Activated T-cell treated with anti-CD3 and anti-CD28 coated beads, Interleukin-2, amount 50 U/mL, for 72 hours (primary cell): ENCODE data around the gene C11orf97. TPM values are rescaled to one million over a fixed set of nuclear protein-coding genes. Genes with fewer than 3 reads are reported as not detected.
"Not testable (repeated sequence)": the region's sequence is repeated elsewhere in the genome, so short reads cannot be mapped to it uniquely, and the experiment has no call there.

Experiments used
- ATAC-seq, 2 donors: fragments of 150-1000 bp; cut with Tn5 transposase; replicated peaks in 1 of 2; 2 replicates each; pipeline ENCODE4 v1.10.0; 2021; ENCODE audit warnings: moderate library complexity in 2 of 2, mild to moderate bottlenecking in 1 of 2
- DNase-seq, 2 donors: peaks; one replicate each; pipeline ENCODE4 v3.0.0; 2021 to 2022; ENCODE audit warnings: mixed read lengths in 1 of 2
- H3K27ac Mint-ChIP-seq: one replicate; pipeline ENCODE4 v1.8.0; 2022; ENCODE audit warnings: mild to moderate bottlenecking, moderate library complexity, mixed read lengths
- H3K27me3 Mint-ChIP-seq: one replicate; pipeline ENCODE4 v1.8.0; 2022; ENCODE audit warnings: low read depth, mixed read lengths
- H3K36me3 Mint-ChIP-seq, 2 donors: one replicate each; pipeline ENCODE4 v1.8.0; 2022; ENCODE audit warnings: mixed read lengths in 2 of 2, mild to moderate bottlenecking in 1 of 2; ENCODE audit not compliant: insufficient read depth in 2 of 2
- H3K4me1 Mint-ChIP-seq: one replicate; pipeline ENCODE4 v1.8.0; 2022; ENCODE audit warnings: low read depth, mixed read lengths
- H3K4me3 Mint-ChIP-seq, 2 donors: one replicate each; pipeline ENCODE4 v1.8.0; 2022; ENCODE audit warnings: mild to moderate bottlenecking in 2 of 2, mixed read lengths in 2 of 2, moderate library complexity in 2 of 2
- H3K9me3 Mint-ChIP-seq, 2 donors: one replicate each; pipeline ENCODE4 v1.8.0; 2022; ENCODE audit warnings: mixed read lengths in 2 of 2
- total RNA-seq, 2 donors: library from RNA; stranded (reverse); gene quantifications; one replicate each; pipeline ENCODE4 v1.2.3, GENCODE V29; 2022

The C11orf97 gene
- total RNA-seq, 2 donors from 2014 or later = not detected

- DNase-seq (no peak), ATAC-seq (no peak)
- H3K4me1 Mint-ChIP-seq = peaks cover 13% of the 10 kb centered on the region
- no peak overlapping the region for H3K4me3 Mint-ChIP-seq
- no peaks in the 10 kb centered on the region for H3K27me3 Mint-ChIP-seq
- H3K27ac Mint-ChIP-seq = no peak overlapping the region
- no peaks in the 10 kb centered on the region for H3K9me3 Mint-ChIP-seq
- H3K36me3 Mint-ChIP-seq = no peaks in the 10 kb centered on the region
Observed at GRCh38 chr11:94553938-94554337, 41.7 kb downstream of the C11orf97 start.

GRCh38 chr11:94555752-94556329, 43.6 kb downstream of the C11orf97 start:
- ATAC-seq, H3K27me3 Mint-ChIP-seq, H3K4me1 Mint-ChIP-seq, H3K27ac Mint-ChIP-seq, H3K9me3 Mint-ChIP-seq, H3K4me3 Mint-ChIP-seq, H3K36me3 Mint-ChIP-seq, DNase-seq: not testable (repeated sequence)

DNA sequence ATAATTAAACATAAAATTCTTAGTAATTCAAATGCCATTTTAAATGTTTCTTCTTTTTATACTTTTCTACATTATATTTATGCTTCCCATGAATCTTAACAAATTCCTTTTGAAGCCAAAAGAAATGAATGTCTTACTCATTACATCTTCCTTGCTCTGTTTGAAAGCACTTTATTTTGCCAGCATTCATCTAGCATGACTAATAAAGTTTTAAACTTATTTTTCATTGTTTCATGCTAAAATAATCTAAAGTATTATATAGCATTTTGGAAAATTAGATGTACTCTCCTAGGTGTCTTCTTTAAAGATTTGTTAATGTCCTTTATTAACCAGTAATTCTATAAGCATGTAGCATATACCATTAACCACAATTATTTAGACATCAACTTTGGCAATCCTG, 45.2 kb downstream of the C11orf97 start:
- Mint-ChIP-seq H3K9me3 (no peaks in the 10 kb centered on the region), H3K27me3 (no peaks in the 10 kb centered on the region), H3K27ac (no peak overlapping the region), H3K36me3 (no peaks in the 10 kb centered on the region), H3K4me1 (no peaks in the 10 kb centered on the region), H3K4me3 (no peak overlapping the region)
- no peak for ATAC-seq
- DNase-seq = no peak

DNA sequence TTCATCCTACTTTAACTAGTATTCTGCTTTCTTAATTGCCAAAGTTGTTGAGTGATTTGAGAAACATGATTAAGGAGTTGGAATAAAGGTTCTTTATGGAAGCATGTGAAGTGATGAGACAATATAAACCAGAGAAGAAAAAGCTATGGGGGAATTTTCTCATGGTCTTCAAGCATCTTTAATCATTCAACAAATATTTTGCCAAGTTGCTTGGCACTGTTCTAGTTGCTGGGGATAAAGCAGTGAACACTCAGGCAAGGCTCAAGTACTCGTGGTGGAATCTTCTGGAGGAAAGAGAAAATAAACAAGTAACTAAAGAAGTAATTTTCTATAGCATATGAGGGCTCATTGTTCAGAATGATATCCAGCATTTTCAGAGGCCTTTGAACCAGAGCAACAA, 45.7 kb downstream of the C11orf97 start:
- Mint-ChIP-seq H3K4me1 (no peaks in the 10 kb centered on the region), H3K9me3 (no peaks in the 10 kb centered on the region), H3K36me3 (no peaks in the 10 kb centered on the region), H3K27ac (no peak overlapping the region), H3K4me3 (no peak overlapping the region), H3K27me3 (no peaks in the 10 kb centered on the region)
- ATAC-seq = no peak
- DNase-seq = no peak

GRCh38 chr11:94558468-94558867, 46.2 kb downstream of the C11orf97 start:
- ATAC-seq = no peak
- Mint-ChIP-seq H3K27ac (no peak overlapping the region), H3K9me3 (no peaks in the 10 kb centered on the region), H3K4me3 (no peak overlapping the region), H3K4me1 (no peaks in the 10 kb centered on the region), H3K27me3 (no peaks in the 10 kb centered on the region), H3K36me3 (no peaks in the 10 kb centered on the region)
- no peak for DNase-seq

- Mint-ChIP-seq H3K36me3 (no peaks in the 10 kb centered on the region), H3K9me3 (no peaks in the 10 kb centered on the region)
Observed at GRCh38 chr11:94558932-94559331, 46.7 kb downstream of the C11orf97 start.

GRCh38 chr11:94559361-94559760, 47.1 kb downstream of the C11orf97 start:
- no peak overlapping the region for H3K4me3 Mint-ChIP-seq
- H3K9me3 Mint-ChIP-seq = no peaks in the 10 kb centered on the region
- H3K4me1 Mint-ChIP-seq = no peaks in the 10 kb centered on the region
- H3K27ac Mint-ChIP-seq = no peak overlapping the region
- no peaks in the 10 kb centered on the region for H3K27me3 Mint-ChIP-seq
- no peaks in the 10 kb centered on the region for H3K36me3 Mint-ChIP-seq
- ATAC-seq = no peak
- DNase-seq = no peak

More at GRCh38 chr11:94558932-94559331, 46.7 kb downstream of the C11orf97 start:
- H3K27ac Mint-ChIP-seq = no peak overlapping the region
- DNase-seq (no peak), ATAC-seq (no peak)
- no peaks in the 10 kb centered on the region for H3K4me1 Mint-ChIP-seq
- no peaks in the 10 kb centered on the region for H3K27me3 Mint-ChIP-seq
- no peak overlapping the region for H3K4me3 Mint-ChIP-seq

DNA sequence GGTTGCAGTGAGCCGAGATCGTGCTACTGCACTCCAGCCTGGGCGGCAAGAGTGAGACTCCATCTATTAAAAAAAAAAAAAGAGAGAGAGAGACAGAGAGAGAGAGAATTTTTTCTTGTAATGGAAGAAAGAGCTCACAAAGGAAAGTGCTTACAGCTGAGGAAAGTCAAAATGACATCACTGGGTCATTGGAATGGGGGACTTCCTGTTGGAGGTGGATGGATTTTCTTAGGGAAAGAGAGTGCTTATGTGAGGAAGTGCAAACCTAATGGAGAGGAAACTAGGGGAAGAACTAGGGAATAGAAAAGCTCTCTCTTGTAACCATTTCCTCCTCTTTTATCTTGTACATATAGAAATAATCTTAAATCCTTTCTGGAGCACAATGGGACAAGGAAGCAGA, 48.6 kb downstream of the C11orf97 start:
- no peaks in the 10 kb centered on the region for H3K36me3 Mint-ChIP-seq

GRCh38 chr11:94563176-94563847, 51.1 kb downstream of the C11orf97 start:
- no peak overlapping the region for H3K27ac Mint-ChIP-seq
- no peak overlapping the region for H3K4me3 Mint-ChIP-seq
- no peak for DNase-seq
- H3K27me3 Mint-ChIP-seq = no peaks in the 10 kb centered on the region
- ATAC-seq = no peak
- no peaks in the 10 kb centered on the region for H3K9me3 Mint-ChIP-seq
- no peaks in the 10 kb centered on the region for H3K36me3 Mint-ChIP-seq
- H3K4me1 Mint-ChIP-seq = no peaks in the 10 kb centered on the region

More for the DNA sequence above, 48.6 kb downstream of the C11orf97 start:
- Mint-ChIP-seq H3K4me3 (no peak overlapping the region), H3K27ac (no peak overlapping the region), H3K4me1 (no peaks in the 10 kb centered on the region), H3K27me3 (no peaks in the 10 kb centered on the region), H3K9me3 (no peaks in the 10 kb centered on the region)
- DNase-seq (no peak), ATAC-seq (no peak)

- Mint-ChIP-seq H3K9me3 (no peaks in the 10 kb centered on the region), H3K4me3 (no peak overlapping the region), H3K27ac (no peak overlapping the region), H3K36me3 (no peaks in the 10 kb centered on the region), H3K4me1 (no peaks in the 10 kb centered on the region), H3K27me3 (no peaks in the 10 kb centered on the region)
- ATAC-seq = no peak
- no peak for DNase-seq
Observed at GRCh38 chr11:94563848-94564467, 51.7 kb downstream of the C11orf97 start.

DNA sequence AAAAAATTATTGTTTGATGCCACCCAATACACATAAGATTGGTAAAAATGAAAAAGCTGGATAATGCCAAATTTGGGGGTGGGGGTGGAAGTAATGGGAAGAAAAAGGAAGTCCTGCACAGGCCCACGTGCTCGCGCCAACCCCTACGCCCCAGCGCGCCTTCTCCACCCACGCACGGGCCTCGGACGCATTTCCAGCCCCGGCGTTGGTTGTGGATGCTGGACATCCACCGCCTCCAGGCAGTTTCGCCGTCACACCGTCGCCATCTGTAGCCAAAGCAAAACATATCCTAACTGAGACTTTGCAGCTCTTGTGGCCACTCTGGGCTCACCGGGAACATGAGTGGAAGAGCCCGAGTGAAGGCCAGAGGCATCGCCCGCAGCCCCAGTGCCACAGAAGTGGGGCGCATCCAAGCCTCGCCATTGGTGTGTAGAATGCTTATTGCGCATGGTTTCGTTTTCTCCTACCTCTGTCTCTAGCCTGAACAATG, 55.0 kb downstream of the C11orf97 start, which contains the start of gene PIWIL4:
PIWIL4 (plus strand) TSS at position 188 of the 490 bp plus-strand sequence; CDS start at position 339, 151 bp downstream.
- no peaks in the 10 kb centered on the region for H3K27me3 Mint-ChIP-seq
- H3K4me1 Mint-ChIP-seq = no peaks in the 10 kb centered on the region
- DNase-seq (no peak), ATAC-seq (no peak)
- no peak within 1 kb of the TSS for H3K4me3 Mint-ChIP-seq
- H3K9me3 Mint-ChIP-seq = no peaks in the 10 kb centered on the region
- H3K36me3 Mint-ChIP-seq = no peaks in the 10 kb centered on the region
- H3K27ac Mint-ChIP-seq = no peak within 1 kb of the TSS

- DNase-seq (no peak), ATAC-seq (no peak)
- Mint-ChIP-seq H3K36me3 (no peaks in the 10 kb centered on the region), H3K9me3 (no peaks in the 10 kb centered on the region), H3K27ac (no peak overlapping the region), H3K4me1 (no peaks in the 10 kb centered on the region), H3K4me3 (no peak overlapping the region), H3K27me3 (no peaks in the 10 kb centered on the region)
Observed at GRCh38 chr11:94568200-94568599, 55.9 kb downstream of the C11orf97 start.

- H3K27me3 Mint-ChIP-seq = no peaks in the 10 kb centered on the region
- H3K27ac Mint-ChIP-seq = no peak overlapping the region
- no peak for DNase-seq
- H3K9me3 Mint-ChIP-seq = no peaks in the 10 kb centered on the region
- no peaks in the 10 kb centered on the region for H3K36me3 Mint-ChIP-seq
- H3K4me1 Mint-ChIP-seq = no peaks in the 10 kb centered on the region
- no peak for ATAC-seq
- no peak overlapping the region for H3K4me3 Mint-ChIP-seq
Observed at GRCh38 chr11:94568717-94569116, 56.5 kb downstream of the C11orf97 start.
